ENCODE measurements around the gene ZSCAN10. TPM values are rescaled to one million over a fixed set of nuclear protein-coding genes. Genes with fewer than 3 reads are reported as not detected.

ZSCAN10 gene
- total and polyA plus RNA-seq, 9 of the 15 experiments (the other 6 are each of a cell fraction or from before 2014, with no cell fraction given), result 0.22 TPM; not detected in 8

GRCh38 chr16:3059041-3059722, 39.9 kb downstream of the ZSCAN10 start (continued):
- TF ChIP-seq ZNF253 (CRISPR knock-in tag; conservative IDR thresholded peaks at IDR 0.05), result no peak
- no peak for TF ChIP-seq ZNF217 (CRISPR knock-in tag; IDR thresholded peaks at IDR 0.05)
- TF ChIP-seq ZNF398 (CRISPR knock-in tag; IDR thresholded peaks at IDR 0.05), result no peak
- no peak for TF ChIP-seq TCF15 (CRISPR knock-in tag; IDR thresholded peaks at IDR 0.05)
- peak in 1 of 2 experiments; percentile 44; a peak in 1 of 4 replicates for TF ChIP-seq KDM4B (IDR thresholded peaks at IDR 0.05; ENCODE audit: borderline replicate concordance in 2 of 2, low read depth in 1 of 2)
- TF ChIP-seq MTA3 (IDR thresholded peaks at IDR 0.05; ENCODE audit: borderline replicate concordance), result peak; percentile 60; the same call in 1 of the 2 replicates
- TF ChIP-seq NRF1 (conservative IDR thresholded peaks at IDR 0.05 in 1 of 2, IDR thresholded peaks at IDR 0.05 in 1 of 2), result peak; percentile 91 to 93
- TF ChIP-seq ZKSCAN3 (CRISPR knock-in tag; IDR thresholded peaks at IDR 0.05), result no peak
- TF ChIP-seq TBL1XR1 (IDR thresholded peaks at IDR 0.05; ENCODE audit: low read length in 2 of 2), result peak in 1 of 2 experiments; percentile 59; a peak in 1 of 4 replicates
- peak; percentile 90; the same call in 1 of the 2 replicates for TF ChIP-seq GATAD2B (IDR thresholded peaks at IDR 0.05; ENCODE audit: borderline replicate concordance)
- no peak for TF ChIP-seq THAP12 (CRISPR knock-in tag; IDR thresholded peaks at IDR 0.05)
- TF ChIP-seq HDAC3 (IDR thresholded peaks at IDR 0.05; ENCODE audit: borderline replicate concordance, partially characterized antibody), result no peak
- TF ChIP-seq ZNF134 (CRISPR knock-in tag; conservative IDR thresholded peaks at IDR 0.05), result no peak
- TF ChIP-seq CBFA2T3 (IDR thresholded peaks at IDR 0.05), result no peak
- no peak for TF ChIP-seq DNMT1 (IDR thresholded peaks at IDR 0.05)
- TF ChIP-seq ZFX (CRISPR knock-in tag; IDR thresholded peaks at IDR 0.05), result peak; percentile 45
- TF ChIP-seq TARDBP (IDR thresholded peaks at IDR 0.05), result peak; percentile 64; the same call in 1 of the 2 replicates
- TF ChIP-seq MTA1 (IDR thresholded peaks at IDR 0.05; ENCODE audit: borderline replicate concordance), result no peak
- no peak for TF ChIP-seq SRSF1 (IDR thresholded peaks at IDR 0.05; ENCODE audit: low read depth, low read length)
- TF ChIP-seq ZNF347 (CRISPR knock-in tag; IDR thresholded peaks at IDR 0.05; ENCODE audit: low read depth), result no peak
- 0 out of 4 replicates have a peak, but pooled peaks of 1 of the 2 experiments have one; percentile 20 for TF ChIP-seq SRF (CRISPR knock-in tag; IDR thresholded peaks at IDR 0.05)
- no peak for TF ChIP-seq THRA (IDR thresholded peaks at IDR 0.05)
